GM19035 (cell line): Measurements from ENCODE around the gene SEL1L2.
"Not testable (repeated sequence)": the region's sequence is repeated elsewhere in the genome, so short reads cannot be mapped to it uniquely, and the experiment has no call there.

Experiments
- ATAC-seq: cut with Tn5 transposase; IDR thresholded peaks from one replicate; pipeline ENCODE4 v1.9.1; 2021; ENCODE audit not compliant: unreplicated experiment

SEL1L2 gene, protein sequence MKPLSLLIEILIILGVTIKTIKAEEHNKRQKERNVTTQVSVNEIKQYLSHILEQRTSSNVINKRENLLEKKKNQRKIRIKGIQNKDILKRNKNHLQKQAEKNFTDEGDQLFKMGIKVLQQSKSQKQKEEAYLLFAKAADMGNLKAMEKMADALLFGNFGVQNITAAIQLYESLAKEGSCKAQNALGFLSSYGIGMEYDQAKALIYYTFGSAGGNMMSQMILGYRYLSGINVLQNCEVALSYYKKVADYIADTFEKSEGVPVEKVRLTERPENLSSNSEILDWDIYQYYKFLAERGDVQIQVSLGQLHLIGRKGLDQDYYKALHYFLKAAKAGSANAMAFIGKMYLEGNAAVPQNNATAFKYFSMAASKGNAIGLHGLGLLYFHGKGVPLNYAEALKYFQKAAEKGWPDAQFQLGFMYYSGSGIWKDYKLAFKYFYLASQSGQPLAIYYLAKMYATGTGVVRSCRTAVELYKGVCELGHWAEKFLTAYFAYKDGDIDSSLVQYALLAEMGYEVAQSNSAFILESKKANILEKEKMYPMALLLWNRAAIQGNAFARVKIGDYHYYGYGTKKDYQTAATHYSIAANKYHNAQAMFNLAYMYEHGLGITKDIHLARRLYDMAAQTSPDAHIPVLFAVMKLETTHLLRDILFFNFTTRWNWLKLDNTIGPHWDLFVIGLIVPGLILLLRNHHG

DNA sequence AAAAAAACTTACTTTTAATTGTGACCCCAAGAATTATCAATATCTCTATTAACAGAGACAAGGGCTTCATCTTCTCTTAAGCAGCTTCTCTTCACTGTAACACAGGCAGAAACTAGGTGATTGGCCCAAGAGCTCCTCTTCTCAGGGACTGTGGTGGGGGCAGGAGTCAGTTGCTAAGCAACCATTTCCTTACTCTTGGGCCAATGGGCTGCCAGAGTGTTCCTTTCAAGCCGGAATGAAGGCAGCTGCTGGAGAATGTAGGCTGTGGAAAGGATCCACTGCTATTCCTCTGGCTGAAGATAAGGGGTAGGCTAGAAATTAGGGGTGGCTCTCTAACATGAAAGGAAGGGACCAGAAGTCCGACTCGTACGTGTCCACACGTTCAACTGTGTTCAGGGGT lies at the start of gene SEL1L2:
SEL1L2 (minus strand) TSS at position 150 of the 400 bp plus-strand sequence; CDS start at position 70, 80 bp downstream.
- ATAC-seq = no peak

DNA sequence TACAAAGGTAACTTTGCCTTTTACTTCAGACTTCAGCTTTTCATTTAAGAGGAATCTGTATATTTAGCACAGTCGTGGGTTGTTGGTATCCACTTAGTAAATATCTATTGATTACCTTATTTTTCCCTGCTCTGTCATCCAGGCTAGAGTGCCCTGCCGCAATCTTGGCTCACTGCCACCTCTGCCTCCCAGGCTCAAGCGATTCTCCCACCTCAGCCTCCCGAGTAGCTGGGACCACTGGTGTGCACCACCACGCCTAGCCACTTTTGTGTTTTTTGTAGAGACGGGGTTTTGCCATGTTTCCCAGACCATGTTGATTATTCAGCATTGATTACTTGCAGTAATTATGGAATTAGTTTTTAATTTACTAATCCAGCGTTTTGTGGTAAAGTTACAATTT lies 46.2 kb upstream of the SEL1L2 start:
- no peak for ATAC-seq

DNA sequence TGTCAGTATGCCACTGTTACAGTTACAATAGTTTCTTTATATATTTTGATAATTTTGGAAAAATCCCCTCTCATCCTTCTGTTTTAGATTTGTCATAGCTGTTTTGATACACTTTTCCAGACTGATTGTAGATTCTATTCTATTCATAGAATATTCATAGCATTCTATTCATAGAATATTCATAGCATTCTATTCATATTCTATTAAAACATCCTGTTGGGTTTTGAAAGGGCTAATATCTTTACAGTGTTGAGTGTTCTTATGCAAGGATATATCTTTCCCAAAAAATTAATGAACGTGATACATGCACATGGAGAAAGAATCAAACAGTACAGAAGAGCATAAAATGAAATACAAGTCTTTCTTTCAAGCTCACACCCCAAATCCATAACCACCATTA lies 42.9 kb upstream of the SEL1L2 start:
- no peak for ATAC-seq

DNA sequence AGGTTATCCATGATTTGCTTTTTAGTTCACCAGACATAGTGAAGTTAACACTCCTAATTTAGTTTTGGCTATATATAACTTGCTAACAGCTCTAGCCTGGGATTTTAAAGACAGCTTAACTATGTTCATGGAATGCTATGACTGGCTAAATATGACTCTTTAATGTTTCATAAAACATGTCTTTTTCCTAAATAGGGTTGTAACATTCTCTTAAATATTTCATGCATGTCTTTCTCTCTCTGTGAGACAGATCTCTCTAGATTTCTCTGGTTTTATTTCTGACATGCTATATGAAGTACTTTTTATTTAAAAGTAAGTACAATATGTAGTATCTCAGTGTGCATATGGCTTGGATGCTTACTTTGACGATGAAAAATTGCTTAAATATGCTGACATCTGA lies 40.6 kb upstream of the SEL1L2 start:
- ATAC-seq = no peak

DNA sequence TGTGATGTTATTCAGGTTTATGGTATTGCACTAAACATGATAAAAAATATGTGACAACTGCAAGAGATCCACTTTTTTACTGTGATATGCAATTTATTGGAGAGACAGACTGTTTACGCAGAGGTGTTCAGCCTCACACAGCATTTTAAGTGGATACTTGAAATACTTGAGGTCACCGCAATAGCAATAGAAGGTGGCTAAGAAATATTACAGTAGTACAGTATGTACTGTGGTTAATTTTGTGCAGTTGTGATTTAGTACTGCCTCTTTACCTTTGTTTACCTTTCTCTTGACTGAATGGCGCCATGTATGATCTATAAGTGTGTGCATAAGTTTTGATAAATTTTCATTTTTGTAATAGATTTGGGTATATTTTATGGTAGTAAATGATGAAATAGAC lies 22.3 kb upstream of the SEL1L2 start:
- no peak for ATAC-seq

DNA sequence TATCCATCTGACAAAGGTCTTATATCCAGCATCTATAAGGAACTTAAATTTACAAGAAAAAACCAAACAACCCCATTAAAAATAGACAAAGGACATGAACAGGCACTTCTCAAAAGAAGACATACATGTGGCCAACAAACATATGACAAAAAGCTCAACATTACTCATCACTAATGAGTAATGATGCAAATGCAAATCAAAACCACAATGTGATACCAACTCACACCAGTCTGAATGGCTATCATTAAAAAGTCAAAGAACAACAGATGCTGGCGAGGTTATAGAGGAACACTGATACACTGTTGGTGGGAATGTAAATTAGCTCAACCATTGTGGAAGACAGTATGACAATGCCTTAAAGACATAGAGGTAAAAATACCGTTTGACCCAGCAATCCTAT lies 18.8 kb upstream of the SEL1L2 start:
- no peak for ATAC-seq

DNA sequence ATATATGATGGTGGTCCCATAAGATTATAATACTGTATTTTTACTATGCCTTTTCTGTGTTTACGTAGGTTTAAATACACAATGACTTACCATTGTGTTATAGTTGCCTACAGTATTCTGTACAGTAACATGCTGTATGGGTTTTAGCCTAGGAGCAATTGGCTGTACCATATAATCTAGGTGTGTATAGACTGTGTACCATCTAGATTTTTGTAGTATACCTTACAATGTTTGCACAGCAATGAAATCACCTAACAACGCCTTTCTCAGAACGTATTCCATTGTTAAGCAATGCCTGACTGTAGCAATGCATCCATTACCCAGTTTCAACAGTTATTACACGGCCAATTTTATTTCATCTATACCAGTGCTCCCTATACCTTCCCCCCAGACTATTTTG lies 15.6 kb upstream of the SEL1L2 start:
- ATAC-seq = no peak

DNA sequence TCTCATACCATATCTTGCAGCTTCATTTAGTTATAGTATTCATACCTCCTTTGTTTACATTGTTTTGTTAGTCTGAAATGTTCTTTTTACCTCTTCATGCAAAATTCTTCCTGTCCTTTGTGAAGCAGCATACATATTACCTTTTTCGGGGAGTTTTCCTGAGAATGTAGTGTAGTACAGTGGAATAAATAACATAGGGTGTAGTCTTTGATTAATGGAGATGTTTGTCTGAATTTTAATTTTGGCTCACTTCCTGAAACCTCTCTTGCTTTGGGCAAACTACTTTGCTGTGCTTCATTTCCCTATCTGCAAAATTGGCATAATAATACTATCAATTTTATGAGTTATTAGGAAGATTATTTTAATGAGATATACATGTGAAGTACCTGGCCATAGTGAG lies 10.5 kb upstream of the SEL1L2 start:
- no peak for ATAC-seq

DNA sequence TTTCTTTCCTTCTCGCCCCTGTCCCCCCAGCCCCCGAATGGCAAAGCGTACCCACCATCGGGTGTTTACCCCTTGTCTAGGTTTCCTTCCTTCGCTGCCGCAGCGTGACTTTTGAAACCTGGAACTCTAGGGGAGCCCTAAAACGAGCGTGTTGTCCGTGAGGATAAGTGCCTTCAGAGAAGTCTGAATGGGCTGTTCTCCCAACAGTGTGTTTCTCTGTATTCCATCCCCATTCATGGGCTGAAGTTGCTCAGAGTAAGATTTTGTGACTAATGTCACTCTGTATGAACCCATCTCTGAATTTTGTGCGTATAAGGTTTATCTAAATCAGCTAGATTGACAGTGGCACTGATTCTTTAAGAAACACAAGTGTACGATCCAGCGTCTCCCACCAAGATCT lies 5.9 kb upstream of the SEL1L2 start:
- ATAC-seq = no peak

DNA sequence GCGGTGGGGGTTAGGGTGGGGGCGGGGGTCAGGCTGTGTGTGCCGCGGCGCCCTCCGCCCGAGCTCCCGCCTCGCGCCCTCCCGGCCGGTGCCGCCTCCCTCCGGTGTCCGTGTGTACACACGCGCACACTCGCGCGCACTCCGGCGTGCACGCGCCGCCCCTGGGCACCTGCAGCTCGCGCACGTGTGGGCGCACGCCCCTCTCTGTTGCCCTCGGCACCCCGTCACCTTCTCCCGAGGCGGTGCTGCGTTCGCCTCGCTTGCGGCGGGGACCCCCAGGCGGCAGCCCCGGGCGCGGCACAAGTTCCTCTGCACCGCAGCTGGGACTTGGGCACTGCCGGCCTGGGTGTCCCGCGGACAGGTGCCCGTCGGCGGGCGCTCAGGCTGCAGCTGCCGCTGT lies 5.4 kb upstream of the SEL1L2 start:
- no peak for ATAC-seq

DNA sequence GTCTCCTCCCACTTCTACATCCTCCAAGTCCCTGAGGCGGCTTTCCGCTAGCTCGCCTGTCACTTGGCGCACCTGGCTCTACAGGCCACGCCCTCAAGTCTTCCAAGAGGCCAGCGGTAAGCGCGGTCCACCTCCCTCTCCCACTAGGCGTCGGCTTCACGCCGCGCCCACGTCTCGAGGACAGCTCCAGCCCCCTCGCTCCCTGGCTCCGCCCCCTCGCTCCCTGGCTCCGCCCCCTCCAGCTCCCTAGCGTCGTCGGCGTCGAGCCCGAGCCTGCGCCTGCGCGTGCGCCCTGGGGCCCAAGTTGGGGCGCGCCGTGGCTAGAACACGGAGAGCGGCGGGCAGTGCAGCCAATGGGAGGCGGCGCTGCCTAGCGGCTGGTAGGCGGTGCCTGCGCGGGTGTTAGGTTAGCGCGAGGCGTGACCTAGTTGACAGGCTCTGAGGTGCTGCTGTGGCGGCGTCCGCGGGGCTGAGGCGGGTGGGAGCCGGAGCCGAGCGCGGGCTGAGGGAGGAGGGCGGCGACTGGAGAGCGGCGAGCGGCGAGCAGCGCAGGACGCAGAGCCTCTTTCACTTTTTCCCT lies 4.8 kb upstream of the SEL1L2 start, which contains the start of gene MACROD2:
MACROD2 (plus strand) TSS at position 431 of the 580 bp plus-strand sequence.
- ATAC-seq = no peak

DNA sequence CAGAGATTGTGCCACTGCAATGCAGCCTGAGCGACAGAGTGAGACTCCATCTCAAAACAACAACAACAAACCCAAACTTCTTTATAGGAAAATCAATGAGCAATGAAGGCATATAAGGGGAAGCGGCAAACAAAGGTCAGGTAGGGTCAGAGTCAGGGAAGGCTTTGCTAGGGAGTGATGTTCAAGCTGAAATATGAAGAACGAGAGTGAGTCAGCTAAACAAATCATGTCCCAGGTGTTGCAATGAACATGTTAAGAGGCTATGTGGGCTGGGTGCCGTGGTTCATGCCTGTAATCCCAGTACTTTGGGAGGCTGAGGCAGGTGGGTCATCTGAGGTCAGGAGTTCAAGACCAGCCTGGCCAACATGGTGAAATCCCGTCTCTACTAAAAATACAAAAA lies 1.5 kb upstream of the SEL1L2 start:
- ATAC-seq = not testable (repeated sequence)

DNA sequence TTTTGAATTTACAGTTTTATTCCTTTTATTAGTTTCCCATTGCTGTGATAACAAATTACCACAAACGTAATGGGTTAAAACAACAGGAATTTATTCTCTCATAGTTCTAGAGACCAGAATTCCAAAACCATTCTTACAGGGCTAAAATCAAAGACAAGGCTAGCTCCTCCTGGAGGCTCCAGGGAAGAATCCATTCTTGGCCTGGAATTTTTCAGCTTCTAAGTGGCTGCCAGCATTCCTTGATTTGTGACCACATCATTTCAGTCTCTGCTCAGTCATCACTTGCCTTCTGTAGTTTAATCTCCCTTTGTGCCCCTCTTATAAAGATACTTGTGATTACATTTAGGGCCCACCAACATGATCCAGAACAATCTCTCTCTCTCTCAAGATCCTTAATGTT lies 897 bp upstream of the SEL1L2 start:
- ATAC-seq = no peak

DNA sequence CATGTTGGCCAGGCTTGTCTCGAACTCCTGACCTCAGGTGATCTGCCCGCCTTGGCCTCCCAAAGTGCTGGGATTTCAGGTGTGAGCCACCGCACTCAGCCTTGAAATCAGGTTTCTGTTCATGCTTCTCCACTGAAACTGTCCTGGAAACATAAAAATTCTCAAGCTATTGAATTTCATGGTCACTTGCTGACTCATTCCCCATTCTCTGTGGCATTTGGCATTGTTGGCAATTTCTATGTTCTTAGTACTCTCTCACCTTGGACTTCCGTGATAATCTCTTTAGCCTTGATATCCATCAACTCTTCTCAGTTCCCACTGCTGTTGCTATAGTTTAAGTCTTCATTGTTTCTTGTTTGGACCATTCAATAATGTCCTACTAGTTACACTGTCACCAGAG lies 6.2 kb downstream of the SEL1L2 start:
- no peak for ATAC-seq

DNA sequence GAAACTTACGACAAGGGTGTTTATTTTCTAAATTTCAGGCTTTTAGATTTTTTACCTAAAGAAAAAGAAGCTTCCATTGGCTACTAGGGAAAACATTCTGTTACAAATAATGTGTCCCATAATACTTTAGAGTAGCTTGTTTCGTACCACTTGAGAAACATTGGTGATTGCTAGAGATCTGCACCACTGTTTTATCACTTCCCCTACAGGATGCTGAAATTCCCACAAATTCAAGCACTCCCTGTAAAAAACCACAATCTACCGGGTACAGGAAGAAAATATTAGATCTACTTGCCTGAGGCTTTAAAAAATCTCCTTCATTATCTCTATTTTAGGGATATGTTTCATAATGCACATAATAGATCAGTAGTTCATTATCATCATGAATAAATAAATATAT lies 29.9 kb downstream of the SEL1L2 start:
- no peak for ATAC-seq

DNA sequence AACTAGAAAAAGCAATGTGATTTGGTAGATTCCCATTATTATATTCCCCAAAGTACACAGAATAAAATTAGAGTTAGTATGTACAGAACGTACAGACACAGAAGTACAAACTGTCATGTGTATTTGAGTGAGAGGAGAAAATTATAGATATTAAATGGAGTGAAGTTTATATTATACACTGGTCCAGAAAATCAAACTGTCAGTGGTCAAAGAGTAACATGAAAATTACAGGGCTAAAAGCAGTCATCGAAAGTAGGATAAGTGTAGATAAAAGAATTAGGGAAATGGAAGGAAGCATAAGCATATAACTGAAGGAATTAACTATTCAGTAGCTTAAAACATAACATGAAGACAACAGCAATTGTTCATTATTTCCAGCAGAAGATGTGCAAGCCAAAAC lies 30.3 kb downstream of the SEL1L2 start:
- ATAC-seq = no peak

DNA sequence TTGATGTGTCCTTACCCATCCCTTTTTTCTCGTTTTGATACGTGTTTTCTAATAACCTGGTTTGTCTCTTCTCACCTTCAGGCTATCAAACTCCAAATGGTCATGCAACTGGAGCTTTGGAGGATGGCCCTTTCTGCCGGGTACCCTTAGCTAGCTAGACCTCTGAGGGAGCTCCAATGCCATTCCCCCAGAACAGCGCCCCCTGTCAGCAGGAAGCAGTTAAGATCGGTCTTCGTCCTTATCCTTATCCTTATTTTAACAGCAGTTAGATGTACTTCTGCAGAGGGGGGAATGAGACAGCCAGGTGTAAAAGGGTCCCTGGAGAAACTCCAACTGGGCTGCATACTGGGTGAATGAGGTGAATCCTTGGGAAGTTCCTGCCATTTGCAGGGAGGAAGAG lies 37.2 kb downstream of the SEL1L2 start:
- no peak for ATAC-seq

DNA sequence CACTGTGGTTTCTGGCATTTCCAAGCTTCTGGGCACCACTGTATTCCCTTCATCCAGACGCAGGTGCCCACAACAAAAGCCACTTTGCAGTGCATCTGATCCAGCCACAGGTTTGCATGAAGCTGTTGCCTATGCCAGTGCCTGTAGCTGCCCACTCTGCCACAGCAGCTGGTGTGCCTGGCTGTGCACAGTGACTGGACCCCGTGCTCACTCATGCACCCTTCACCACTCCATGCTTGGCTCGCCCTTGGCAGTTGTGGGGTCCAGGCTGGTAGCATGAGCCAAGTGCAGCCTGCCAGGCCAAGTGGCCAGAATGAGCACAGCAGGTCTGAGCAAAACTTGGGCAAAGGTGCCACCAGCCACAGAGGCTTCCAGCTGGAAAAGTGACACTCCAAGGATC lies 42.7 kb downstream of the SEL1L2 start:
- ATAC-seq = no peak

DNA sequence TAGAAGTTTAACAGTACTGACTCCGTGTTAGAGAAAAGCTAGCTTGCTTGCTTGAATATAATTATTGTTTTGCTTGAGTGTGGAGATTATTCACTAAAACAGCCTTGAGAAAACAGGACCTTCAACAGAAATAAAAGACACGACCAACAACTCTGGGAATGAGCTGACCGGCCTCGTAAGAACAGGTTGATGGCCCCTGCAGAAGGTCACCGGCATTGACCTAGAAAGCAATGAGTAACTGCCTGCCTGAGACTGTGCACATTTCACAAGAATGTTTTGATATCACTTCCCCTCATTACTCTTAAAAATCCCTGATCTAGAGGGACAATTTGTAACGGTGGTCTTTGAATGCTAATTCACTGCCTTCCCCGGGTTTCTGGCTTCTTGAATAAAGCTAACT lies 49.4 kb downstream of the SEL1L2 start:
- no peak for ATAC-seq

DNA sequence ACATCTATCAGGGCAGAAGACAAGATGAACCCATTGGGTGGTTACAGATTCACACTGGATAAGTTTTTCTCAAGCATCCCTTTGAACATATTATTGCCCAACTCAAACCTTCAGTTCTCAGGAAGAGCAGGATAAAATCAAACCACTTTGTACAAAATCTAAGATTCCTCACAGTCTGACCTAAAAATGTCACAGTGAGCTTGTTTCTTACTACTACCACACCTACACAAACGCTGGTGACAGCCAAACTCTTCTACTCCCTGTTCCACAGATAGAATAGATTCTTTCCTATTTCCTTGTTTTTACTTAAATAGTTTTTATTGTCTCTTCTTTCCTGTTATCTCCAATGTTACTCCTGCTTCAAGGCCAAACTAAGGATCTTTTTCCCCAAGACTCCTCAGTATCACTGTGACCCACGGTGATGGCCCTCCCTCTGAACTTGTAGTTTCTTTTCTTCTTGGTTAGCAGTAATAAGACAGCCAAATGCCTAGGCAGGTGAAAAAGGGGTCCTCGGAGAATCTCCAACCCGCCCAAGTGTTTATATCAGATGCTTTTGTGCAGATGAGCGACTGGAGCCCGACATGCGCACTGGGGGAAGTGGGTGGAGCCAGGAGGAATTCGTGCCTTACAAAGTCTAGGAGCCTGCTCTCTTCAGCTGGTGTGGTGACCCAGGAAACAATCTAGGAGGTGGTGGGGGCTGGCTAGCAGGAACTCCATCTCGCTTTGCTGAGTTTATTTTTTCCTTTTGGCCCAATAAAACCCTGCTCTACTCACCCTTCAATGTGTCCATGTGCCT lies 53.4 kb downstream of the SEL1L2 start:
- no peak for ATAC-seq
